HL-60 (cell line): ENCODE results near the gene MAP4K4.

ENCODE experiments used
- DNase-seq, 2 experiments: peaks; one replicate each; pipeline ENCODE4 v3.0.0-alpha.2; 2010 to 2020; ENCODE audit warnings: low read depth in 1 of 2, low spot score in 1 of 2
- H3K27ac ChIP-seq: fragments of 250-450 bp; sonication (Bioruptor Pico); replicated peaks from 2 replicates; pipeline ENCODE4 v1.5.1; 2020; ENCODE audit warnings: mild to moderate bottlenecking, moderate library complexity
- H3K27me3 ChIP-seq: fragments of 250-450 bp; sonication (Bioruptor Pico); 2 replicates; pipeline ENCODE4 v1.5.1; 2021; ENCODE audit warnings: mild to moderate bottlenecking, moderate library complexity; ENCODE audit not compliant: insufficient read depth, poor library complexity, severe bottlenecking
- H3K4me3 ChIP-seq: replicated peaks from 2 replicates; pipeline ENCODE4 v1.5.1; 2011; ENCODE audit warnings: mild to moderate bottlenecking, control low read depth, low read length; ENCODE audit not compliant: insufficient read depth
- GABPA ChIP-seq: IDR thresholded peaks from 2 replicates; pipeline ENCODE4 v1.6.1; 2012; ENCODE audit warnings: low read depth
- POLR2AphosphoS5 ChIP-seq: IDR thresholded peaks from 2 replicates; pipeline ENCODE4 v1.6.1; 2012; ENCODE audit warnings: low read depth
- SPI1 ChIP-seq: IDR thresholded peaks from 2 replicates; pipeline ENCODE4 v1.6.1; 2012; ENCODE audit warnings: low read depth, mild to moderate bottlenecking, borderline replicate concordance
- TF ChIP-seq, protein P1 (sequence below): IDR thresholded peaks from 2 replicates; pipeline ENCODE4 v1.6.1; 2012; ENCODE audit warnings: low read depth; ENCODE audit not compliant: insufficient replicate concordance
- TF ChIP-seq, protein P2 (sequence below): IDR thresholded peaks from one replicate; pipeline ENCODE4 v1.5.1; 2011; ENCODE audit warnings: low read length, control low read depth, inconsistent platforms; ENCODE audit not compliant: insufficient read depth

MAP4K4 gene

GRCh38 chr2:101717071-101717845 lies 19.8 kb downstream of the MAP4K4 start:
- no peak overlapping the region; the same call in 1 of the 2 replicates for H3K27ac ChIP-seq
- no peak overlapping the region for H3K4me3 ChIP-seq
- H3K27me3 ChIP-seq, result no peaks in the 10 kb centered on the region
- peak in 1 of 2 experiments; percentile 31 for DNase-seq
- TF ChIP-seq POLR2AphosphoS5, result no peak
- TF ChIP-seq GABPA, result no peak
- TF ChIP-seq, protein P1, sequence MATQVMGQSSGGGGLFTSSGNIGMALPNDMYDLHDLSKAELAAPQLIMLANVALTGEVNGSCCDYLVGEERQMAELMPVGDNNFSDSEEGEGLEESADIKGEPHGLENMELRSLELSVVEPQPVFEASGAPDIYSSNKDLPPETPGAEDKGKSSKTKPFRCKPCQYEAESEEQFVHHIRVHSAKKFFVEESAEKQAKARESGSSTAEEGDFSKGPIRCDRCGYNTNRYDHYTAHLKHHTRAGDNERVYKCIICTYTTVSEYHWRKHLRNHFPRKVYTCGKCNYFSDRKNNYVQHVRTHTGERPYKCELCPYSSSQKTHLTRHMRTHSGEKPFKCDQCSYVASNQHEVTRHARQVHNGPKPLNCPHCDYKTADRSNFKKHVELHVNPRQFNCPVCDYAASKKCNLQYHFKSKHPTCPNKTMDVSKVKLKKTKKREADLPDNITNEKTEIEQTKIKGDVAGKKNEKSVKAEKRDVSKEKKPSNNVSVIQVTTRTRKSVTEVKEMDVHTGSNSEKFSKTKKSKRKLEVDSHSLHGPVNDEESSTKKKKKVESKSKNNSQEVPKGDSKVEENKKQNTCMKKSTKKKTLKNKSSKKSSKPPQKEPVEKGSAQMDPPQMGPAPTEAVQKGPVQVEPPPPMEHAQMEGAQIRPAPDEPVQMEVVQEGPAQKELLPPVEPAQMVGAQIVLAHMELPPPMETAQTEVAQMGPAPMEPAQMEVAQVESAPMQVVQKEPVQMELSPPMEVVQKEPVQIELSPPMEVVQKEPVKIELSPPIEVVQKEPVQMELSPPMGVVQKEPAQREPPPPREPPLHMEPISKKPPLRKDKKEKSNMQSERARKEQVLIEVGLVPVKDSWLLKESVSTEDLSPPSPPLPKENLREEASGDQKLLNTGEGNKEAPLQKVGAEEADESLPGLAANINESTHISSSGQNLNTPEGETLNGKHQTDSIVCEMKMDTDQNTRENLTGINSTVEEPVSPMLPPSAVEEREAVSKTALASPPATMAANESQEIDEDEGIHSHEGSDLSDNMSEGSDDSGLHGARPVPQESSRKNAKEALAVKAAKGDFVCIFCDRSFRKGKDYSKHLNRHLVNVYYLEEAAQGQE, result no peak
- TF ChIP-seq, protein P2, sequence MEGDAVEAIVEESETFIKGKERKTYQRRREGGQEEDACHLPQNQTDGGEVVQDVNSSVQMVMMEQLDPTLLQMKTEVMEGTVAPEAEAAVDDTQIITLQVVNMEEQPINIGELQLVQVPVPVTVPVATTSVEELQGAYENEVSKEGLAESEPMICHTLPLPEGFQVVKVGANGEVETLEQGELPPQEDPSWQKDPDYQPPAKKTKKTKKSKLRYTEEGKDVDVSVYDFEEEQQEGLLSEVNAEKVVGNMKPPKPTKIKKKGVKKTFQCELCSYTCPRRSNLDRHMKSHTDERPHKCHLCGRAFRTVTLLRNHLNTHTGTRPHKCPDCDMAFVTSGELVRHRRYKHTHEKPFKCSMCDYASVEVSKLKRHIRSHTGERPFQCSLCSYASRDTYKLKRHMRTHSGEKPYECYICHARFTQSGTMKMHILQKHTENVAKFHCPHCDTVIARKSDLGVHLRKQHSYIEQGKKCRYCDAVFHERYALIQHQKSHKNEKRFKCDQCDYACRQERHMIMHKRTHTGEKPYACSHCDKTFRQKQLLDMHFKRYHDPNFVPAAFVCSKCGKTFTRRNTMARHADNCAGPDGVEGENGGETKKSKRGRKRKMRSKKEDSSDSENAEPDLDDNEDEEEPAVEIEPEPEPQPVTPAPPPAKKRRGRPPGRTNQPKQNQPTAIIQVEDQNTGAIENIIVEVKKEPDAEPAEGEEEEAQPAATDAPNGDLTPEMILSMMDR, result no peak
- no peak for TF ChIP-seq SPI1

- TF ChIP-seq, protein P1, result no peak
- TF ChIP-seq SPI1, result no peak
- no peak for TF ChIP-seq GABPA
- no peak overlapping the region for H3K4me3 ChIP-seq
- DNase-seq, result no peak
- H3K27me3 ChIP-seq, result no peaks in the 10 kb centered on the region
- no peak overlapping the region for H3K27ac ChIP-seq
These were observed 21.0 kb downstream of the MAP4K4 start for GRCh38 chr2:101718479-101718878.

DNA sequence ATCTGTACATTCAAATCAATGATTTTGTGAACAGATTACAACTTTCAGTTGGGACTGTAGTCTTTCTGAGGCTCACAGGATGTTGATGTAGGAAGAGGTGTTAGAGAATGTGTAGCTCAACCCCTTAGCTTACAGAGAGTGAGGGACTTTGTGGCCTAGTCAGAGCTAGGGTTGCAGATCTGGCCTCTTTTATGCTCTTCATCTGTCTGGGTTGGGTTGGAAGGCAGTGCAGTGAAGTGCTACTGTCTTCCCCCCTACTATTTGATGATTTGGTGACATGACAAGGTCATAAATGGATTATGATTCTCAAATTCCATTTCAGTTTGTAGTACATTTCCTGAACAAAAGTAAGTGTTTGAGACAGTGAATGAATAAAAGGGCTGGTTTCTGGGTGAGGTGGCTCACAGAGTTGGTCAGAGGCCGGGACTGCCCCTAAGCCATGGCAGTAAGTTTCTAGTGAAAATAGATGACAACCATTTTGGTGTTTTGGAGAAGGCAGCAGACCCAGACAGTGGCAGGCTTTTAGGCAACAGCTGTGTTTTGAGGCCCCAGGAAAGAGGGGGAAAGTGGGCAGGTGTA lies 21.6 kb downstream of the MAP4K4 start:
- no peak for DNase-seq
- no peak overlapping the region for H3K4me3 ChIP-seq
- no peaks in the 10 kb centered on the region for H3K27me3 ChIP-seq
- TF ChIP-seq GABPA (no peak), SPI1 (no peak), POLR2AphosphoS5 (no peak)
- TF ChIP-seq, protein P2, result no peak
- TF ChIP-seq, protein P1, result no peak
- no peak overlapping the region for H3K27ac ChIP-seq
